GM19025 (cell line): Measurements from ENCODE around the gene INMT.

Source experiments
- ATAC-seq: cut with Tn5 transposase; IDR thresholded peaks from one replicate; pipeline ENCODE4 v1.9.1; 2021; ENCODE audit warnings: mild to moderate bottlenecking, low read depth, moderate library complexity; ENCODE audit not compliant: unreplicated experiment

The INMT gene

GRCh38 chr7:30750010-30750409 lies 1.9 kb upstream of the INMT start:
- no peak for ATAC-seq

GRCh38 chr7:30750683-30751650 lies 968 bp upstream of the INMT start:
- ATAC-seq: no peak

- ATAC-seq: no peak
Measured at GRCh38 chr7:30752484-30752883, 549 bp downstream of the INMT start.

- ATAC-seq: no peak
Measured at GRCh38 chr7:30752979-30753378, 1.0 kb downstream of the INMT start.

- ATAC-seq: no peak
Measured at GRCh38 chr7:30754315-30754877, 2.5 kb downstream of the INMT start.

- ATAC-seq: no peak
Measured at GRCh38 chr7:30755384-30756154, 3.6 kb downstream of the INMT start.

- no peak for ATAC-seq
Measured at GRCh38 chr7:30757342-30757692, 5.4 kb downstream of the INMT start.

- ATAC-seq: no peak
Measured at GRCh38 chr7:30760514-30761213, 8.7 kb downstream of the INMT start.

GRCh38 chr7:30761214-30762156 lies 9.6 kb downstream of the INMT start:
- no peak for ATAC-seq

- ATAC-seq: peak; percentile 93
Measured at GRCh38 chr7:30764030-30764975, 12.4 kb downstream of the INMT start.

GRCh38 chr7:30765408-30765807 lies 13.5 kb downstream of the INMT start:
- no peak for ATAC-seq

GRCh38 chr7:30770845-30771173 lies 18.9 kb downstream of the INMT start:
- no peak for ATAC-seq

GRCh38 chr7:30771174-30771879 lies 19.4 kb downstream of the INMT start, which contains the start of gene MINDY4:
Gene MINDY4, plus strand, starts transcription at chr7:30771417. Its CDS starts 77 bp downstream, at chr7:30771494.
- ATAC-seq: peak; percentile 84

- ATAC-seq: peak; percentile 12
Measured at GRCh38 chr7:30771880-30772425, 20.0 kb downstream of the INMT start.

- no peak for ATAC-seq
Measured at GRCh38 chr7:30772984-30773383, 21.0 kb downstream of the INMT start.

GRCh38 chr7:30775992-30776391 lies 24.1 kb downstream of the INMT start:
- ATAC-seq: no peak

- ATAC-seq: no peak
Measured at GRCh38 chr7:30776971-30777370, 25.0 kb downstream of the INMT start.
